NCI-H2196 (cell line): ENCODE data around the gene C20orf141.
"Not testable (repeated sequence)": the region's sequence is repeated elsewhere in the genome, so short reads cannot be mapped to it uniquely, and the experiment has no call there.

ENCODE experiments used
- DNase-seq: peaks from one replicate; lab custom pipeline; 2025; ENCODE audit not compliant: unreplicated experiment; lab: John Stamatoyannopoulos, UW

C20orf141 gene

DNA sequence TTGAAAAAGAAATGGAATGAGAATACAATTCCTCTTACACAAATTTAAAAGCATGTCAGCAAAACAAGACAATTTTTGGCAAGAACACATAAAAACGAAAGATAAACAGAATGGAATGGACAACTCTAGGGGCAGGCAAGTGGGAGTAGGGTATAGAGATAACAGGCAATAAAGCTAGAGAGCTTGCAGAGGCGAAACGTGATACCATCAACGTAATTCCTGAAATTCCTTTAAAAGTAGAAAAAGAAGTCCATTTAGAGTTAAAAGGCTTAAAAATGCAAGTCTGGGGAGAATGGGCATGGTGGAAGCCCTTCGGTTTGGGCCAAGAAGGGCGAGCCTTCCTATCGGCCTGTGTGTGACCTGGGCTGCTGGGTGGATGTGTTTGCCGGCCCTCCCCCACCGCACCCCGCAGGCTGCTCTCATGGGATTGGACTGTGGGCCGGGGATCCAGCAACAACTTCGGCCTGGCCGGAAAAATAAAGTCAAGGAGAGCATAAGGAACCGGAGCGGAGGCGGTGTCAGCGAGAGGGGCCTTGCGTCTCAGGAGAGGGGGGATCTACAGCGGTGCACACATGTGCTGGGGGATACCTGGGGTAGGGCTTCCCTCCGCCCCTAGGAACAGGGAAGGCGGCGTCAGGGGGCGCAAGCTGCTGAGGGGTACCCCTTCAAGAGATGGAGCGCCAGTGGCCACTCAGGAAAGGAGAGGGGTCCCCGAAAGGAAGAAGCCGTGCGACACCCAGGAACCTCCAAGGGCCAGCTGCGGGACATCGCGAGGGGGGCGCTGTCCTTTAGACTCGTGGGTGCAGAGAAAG lies 5.5 kb downstream of the C20orf141 start:
- no peak for DNase-seq

DNA sequence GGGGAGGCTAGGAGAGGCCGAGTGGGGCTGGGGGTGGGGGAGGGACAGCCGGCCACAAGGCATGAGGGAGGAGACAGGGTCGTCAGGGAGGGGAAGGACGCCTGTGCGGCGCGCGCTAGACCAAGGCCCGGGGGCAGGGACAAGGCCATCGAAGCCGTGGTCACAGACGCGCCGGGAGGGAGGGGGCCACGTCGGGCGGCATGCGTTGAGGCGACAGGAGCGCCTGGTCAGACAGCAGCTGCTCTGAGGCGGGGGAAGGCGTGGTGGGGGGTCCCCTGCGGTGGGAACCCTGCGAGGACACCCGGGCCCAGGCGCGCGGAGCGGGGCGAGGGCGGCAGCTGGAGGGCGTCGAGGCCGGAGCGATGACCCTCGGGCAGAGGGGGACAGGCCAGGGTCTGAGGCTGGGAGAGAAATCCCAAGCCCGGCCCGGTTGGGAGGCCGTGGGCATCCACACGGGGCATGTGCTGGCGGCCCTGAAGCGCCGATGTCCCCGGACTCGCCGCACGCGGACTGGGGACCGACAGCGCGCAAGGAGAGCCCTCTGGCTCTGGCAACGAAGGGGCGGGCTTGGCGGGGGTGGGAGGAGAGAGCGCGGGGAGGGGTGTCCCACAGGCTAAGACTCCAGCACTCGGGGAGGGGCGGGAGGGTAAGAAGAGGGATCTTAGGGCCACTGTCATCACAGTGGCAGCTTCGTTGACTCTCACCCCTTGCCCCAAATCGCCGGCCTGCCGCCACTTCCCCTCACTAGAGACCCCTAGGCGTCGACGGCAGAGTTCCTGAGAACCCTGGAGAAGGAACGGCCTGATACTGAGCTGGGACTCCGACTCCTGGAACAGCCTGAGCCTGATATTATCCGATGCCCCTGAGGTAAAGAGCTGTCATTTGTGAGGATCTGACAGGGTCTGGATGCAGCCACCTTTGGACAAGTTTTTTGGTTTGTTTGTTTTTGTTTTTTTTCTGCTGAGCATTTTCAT lies 6.4 kb downstream of the C20orf141 start:
- DNase-seq = no peak

DNA sequence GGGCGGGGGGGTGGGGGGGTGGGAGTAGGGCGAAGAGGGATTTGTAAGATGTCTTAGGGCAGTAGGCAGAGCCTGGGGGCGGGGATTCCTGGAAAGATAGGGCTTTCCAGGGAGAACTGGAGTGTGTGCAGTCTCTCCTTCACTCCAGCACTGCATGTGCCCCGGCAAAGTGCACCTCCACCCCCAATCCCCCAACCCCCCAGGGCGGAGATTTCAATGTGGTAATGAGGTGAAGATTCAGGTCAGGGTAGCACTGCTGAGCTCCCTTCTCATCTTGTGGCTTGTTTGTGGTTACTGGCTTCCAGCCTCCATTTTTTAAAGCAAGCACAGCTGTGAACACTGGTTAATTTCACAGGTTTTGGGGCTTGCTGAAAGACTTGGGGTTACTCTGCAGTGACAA lies 7.3 kb downstream of the C20orf141 start:
- no peak for DNase-seq

DNA sequence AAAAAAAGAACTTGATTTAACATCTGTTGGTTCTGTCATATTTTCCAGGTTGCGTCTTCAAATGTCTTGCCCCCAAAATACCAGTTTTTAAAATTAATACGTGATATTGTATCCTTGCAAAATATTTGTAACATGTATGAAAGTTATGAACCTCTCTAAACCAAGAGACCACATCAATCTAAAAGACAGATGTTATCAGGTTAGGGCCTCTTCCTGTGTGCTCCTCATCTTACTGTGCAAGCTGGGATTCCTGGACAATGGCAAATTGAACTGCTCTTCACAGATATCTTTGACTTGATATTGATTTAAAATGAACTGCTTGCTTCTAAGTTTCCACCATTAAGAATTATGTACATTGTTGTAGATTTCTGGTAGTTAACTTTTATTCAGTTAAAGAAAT lies 11.0 kb downstream of the C20orf141 start:
- DNase-seq = no peak

DNA sequence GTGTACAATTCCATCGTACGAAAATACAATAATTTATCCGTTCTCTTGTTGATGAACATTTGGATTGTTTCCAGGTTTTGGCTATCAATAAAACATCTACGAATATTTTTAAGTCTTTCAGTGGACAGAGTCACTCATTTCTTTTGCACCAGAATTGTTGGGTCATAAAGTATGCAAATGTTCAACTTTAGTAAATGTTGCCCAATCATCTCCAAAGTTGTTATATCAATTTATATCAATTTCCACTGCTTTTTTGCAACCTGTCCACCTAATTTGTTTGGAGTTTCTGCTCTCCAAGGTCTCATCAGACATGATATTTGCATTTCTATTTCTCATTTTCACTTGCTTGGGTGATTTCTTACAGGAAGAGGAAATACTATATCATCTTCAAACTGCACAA lies 11.9 kb downstream of the C20orf141 start:
- no peak for DNase-seq

DNA sequence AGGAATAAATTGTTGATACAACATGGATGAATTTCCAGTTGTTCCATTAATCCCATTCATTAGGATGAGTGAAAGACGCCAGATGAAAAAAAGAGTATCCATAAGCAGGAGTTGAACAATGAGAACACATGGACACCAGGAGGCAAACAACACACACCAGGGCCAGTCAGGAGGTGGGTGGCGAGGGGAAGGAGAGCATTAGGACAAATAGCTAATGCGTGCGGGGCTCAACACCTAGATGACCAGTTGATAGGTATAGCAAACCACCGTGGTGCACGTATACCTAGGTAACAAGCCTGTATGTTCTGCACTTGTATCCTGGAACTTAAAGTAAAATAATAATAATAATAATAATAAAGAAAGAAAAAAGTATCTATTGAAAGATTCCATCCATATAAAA lies 14.6 kb downstream of the C20orf141 start:
- no peak for DNase-seq

- DNase-seq = not testable (repeated sequence)
Measured at GRCh38 chr20:2831206-2831605, 16.4 kb downstream of the C20orf141 start.

DNA sequence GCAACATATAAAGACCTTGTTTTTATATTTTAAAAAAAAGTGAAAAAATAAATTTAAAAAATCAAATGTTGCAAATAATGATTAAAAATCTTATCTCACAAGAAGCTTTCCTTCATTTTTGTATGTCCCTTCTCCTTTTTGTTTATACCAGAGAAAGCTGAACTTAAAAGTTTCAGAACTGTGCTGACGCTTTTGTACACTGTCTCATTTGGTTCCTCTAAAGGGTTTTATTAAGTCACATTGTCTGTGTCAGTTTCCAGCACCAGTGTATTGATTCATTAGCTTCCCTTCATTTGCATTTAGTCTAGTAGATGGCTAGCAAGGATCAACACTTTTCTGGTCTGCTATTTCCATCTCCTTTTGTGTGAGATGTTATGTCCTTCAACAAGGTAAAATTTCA lies 19.0 kb downstream of the C20orf141 start:
- DNase-seq = no peak

GRCh38 chr20:2834401-2835110 lies 19.8 kb downstream of the C20orf141 start:
- DNase-seq = no peak

GRCh38 chr20:2835331-2835796 lies 20.6 kb downstream of the C20orf141 start:
- DNase-seq = no peak

DNA sequence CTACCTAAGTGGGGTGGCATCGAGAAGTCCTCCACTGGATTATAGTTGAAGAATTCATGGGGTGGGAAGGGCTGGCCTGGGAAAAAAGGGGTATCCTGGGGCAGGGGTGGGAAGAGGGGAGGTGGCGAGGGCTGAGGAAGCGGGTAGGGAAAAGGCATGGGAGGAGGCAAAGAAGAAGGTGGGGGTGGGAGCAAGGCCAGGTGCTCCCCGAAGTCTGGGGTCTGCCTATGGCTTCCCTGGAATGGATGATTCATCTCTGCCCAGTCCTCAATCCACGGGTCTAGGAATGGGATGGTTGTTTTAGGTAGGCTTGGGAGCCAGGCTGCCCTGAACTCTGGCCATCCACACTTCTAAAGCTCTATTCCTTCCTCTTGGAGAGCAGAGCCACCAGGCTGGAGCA lies 21.2 kb downstream of the C20orf141 start:
- DNase-seq = no peak

- no peak for DNase-seq
Measured at GRCh38 chr20:2837221-2837960, 22.6 kb downstream of the C20orf141 start.

DNA sequence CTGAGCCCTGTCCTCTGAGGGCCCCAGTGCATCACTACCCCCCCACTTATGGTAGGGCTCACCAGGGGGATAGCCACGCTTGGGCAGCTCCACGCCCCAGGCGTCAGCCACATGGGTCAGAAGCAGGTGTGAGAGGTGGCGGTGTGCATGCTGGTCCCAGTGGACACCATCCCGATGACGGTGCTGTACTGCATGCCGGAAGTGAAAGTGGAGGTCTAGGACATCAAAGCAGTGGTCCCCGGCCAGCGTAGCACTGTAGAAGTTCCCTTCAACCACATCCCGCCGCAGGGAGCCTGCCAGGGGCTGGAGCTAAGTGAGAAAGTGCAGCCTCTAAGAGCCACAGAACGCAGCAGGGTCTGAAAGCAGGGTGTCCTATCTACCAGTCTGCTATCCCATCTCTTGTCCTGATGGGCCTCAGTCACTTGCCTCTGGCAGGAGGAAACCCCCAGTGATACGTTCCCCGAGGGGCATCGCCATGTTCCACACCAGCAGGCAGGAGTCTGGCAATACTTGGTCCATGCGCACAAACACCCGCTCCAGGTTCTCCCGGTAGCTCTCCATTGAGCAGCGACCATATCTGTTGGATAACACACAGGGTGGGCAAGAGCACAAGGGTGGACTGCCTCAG lies 23.5 kb downstream of the C20orf141 start:
- DNase-seq = no peak

GRCh38 chr20:2838847-2839671 lies 24.3 kb downstream of the C20orf141 start:
- DNase-seq = no peak

- DNase-seq = no peak
Measured at GRCh38 chr20:2839732-2840137, 24.9 kb downstream of the C20orf141 start.

DNA sequence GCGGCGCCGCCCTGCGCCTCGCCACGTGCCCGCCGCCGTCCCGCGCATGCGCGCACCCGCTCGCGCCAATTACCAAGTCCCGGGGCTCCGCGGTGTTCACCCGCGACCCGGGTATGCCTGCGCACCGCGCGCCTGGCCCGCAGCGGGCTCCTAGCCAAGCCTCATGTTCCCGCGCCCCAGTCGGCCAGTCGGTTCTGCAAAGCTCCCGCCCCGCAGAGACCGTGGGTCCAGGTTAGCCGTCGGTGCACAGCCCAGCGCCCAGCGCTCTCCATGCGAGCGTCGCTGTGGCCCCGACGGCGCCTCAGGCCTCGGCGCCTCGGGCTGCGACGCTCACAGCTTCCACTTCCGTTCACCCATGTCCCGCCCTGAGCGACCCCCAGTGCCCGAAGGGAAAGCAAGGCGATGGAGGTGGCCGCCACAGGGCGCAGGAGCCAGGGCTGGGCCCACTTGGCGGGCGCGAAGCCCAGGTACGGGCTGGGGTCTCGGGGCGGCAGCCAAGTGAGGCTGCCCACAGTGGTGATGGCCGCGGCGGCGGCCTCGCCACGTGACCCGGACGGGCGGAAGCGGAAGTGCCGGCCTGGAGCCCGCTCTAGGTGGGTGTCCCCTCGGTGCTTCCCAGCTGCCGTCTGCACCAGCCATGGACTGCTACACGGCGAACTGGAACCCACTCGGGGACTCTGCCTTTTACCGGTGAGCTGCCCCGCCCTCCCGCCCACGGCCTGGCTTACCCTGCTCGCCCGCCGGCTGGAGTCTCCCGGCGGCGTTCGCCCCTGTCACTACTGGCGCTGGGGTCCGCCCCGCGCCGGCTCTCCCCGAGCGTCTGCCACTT lies 25.6 kb downstream of the C20orf141 start, which contains the start of the genes PCED1A and VPS16:
Gene PCED1A (minus strand): TSS at position 518 of the 829 bp plus-strand sequence. CDS start 743 bp downstream, outside the sequence.
Gene VPS16 (plus strand): TSS at position 608 of the 829 bp plus-strand sequence. CDS start 30 bp downstream, at position 638.
- peak; percentile 87 for DNase-seq

DNA sequence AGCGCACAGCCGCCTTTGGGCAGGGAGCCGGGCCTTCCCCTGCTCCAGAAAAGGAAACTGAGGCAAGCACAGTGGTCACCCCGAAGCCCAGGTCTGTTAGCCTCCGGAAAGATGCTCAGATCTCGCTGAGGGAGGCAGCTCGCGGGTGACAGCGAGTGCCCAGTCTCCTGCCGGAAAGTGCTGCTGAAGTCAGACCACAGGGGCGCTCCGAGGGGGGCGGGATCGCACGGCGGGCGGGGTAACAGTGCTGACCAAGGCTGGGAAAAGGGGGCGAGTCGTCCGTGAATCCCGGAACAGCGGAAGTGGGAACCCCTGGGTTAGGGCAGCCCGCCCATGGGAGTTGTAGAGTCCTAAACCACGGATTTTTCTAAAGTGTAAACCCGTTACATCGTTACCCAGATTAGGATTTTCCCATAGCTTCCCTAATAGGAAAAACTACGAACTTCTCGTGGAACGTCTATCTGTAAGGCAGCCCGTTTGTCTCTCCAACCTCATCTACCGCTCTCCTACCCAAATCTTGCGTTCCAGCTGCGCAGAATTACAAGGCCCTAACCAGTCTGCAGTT lies 26.3 kb downstream of the C20orf141 start:
- DNase-seq = peak; percentile 18

DNA sequence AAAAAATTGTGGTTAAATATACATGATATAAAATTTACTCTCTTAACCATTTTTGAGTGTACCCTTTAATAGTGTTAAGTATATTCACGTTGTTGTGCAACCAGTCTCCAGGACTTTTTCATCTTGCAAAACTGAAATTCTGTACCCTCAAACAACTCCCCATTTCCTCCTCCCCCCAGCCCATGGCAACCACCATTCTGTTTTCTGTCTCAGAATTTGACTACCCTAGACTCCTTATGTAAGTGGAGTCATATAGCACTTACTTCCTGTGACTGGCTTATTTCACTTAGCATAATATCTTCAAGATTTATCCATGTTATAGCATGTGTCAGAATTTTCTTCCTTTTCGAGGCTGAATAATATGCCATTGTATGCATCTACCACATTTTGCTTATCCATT lies 30.8 kb downstream of the C20orf141 start:
- no peak for DNase-seq
